ENCODE results near the gene PWP1.
A peak's percentile ranks its signal among the peaks of the same experiment; 100 is the strongest.

Gene PWP1

DNA sequence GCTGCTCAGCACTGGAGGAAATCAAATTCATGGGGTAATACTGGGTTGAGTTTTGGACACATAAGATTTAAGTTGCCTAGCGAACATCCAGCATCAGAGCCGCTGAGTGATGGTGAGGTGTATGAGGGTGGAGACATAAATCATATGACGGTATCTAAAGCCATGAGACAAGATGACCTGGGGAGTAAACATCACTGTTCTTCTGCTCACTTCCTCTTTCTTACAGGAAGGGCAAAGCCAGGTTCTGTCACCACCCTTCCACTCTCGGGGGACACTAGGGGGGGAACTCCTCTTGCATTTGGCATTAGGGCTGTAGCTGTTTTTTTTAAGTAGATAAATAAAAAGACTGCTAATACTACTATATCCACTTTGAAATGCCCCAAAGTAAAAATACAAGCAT, 51.3 kb downstream of the PWP1 start:
- no peak for DNase-seq

DNA sequence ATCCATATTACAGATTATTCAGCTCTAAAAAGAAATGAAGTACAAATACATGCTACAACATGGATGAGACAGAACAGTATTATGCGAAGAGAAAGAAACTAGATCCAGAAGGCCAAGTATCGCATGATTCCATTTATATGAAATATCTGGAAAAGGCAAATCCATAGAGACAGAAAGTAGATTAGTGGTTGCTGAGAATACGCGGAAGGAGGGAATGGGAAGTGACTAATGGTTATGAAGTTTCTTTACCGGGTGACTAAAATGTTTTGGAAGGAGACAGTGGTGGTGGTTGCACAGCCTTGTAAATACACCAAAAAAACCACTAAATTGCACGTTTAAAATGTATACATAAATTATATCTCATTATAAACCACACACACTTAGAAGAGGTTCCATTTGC, 62.9 kb downstream of the PWP1 start:
- DNase-seq, result no peak

DNA sequence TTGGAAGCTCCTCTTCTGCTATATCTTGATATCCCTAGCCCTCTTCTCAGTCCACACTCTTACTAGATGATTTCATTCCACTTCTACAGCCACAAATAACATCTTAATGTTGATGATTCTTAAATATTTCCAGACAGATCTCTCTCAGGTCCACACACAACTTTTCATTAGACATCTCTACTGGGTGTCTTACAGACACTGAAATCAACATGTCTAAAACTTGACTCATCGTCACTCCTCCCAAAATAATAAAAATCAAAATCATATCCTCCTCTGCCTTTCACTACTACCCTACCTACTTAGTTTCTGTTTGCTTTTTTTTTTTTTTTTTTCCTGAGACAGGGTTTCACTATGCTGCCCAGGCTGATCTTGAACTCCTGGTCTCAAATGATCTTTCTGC, 63.5 kb downstream of the PWP1 start:
- DNase-seq, result no peak

DNA sequence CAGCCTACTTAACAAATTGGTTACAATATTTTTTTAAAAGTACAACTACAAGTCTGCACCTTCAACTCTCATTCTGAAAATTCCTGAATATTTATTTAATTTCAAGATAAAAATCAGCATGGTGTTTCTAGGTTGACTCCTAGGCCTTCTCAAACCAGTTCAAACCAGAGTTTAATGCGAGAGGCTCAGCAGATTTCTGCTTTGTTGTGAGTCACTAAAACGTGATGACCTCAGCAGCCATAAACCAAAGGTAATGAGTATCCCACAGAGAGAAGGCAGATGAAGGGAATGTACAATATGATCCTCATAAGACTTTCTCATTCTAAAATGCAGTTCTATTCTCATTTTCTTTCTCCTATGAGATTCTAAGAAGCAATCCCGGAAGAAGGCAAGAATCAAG, 73.8 kb downstream of the PWP1 start:
- no peak for DNase-seq

DNA sequence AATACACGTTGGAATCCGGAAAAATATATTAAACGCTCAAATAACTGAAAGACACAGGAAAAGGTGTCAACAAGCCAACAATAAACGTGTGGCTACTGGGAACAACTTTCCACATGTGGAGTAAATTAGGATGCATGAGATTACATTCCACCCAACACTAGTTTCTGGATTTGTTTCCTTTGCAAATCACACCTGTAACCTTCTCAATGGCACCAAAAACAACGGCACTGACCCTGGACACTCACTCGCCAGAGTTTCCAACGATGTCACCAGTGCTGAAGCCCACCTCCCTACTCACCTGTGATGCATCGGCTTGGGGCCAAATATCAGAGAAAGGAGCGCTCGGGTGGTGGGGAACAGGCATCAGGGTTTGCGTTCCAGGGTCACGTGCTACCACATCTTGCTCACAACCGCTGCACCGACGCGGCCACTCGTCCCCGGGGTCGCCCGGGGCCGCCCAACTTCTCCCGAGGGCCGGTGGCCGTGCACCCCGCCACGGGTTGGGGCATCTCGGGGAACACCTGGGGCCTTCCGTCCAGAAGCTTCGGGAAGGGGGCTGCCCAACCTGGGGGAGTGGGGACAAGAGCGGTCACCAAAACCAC, 74.7 kb downstream of the PWP1 start:
- no peak for DNase-seq

DNA sequence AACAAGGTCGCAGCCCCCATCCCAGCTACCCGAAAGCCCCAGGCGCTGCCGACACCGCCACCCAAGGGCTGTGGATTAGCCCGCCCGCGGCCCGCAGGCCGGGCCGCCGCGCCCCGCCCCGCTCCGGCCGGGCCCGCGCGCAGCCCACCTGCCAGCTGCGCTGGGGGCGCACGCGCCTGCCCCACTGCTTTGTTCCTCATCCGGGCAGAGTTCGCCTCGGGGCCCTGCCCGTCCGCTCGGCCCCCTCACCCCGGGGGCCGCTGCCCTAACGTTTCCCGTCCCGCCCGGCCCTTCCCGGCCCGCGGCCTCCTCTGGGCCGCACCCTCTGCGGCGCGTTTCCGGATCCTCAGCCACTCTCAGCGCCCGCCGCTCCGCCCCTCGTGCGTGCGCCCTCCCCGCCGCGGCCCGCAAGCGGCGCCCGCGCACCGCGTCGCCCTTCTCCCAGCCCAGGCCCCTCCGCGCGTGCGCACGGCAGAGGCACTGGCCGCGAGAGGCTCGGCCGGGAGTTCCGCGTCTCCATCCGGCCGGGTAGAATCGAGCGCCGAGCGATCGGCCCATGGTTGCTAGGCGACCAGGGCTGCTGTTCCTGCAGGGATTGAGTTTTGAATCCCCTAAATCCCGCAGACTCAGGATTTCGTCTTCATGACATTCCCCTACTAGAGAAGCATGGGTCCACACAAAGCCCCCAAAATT, 75.4 kb downstream of the PWP1 start, which contains the start of gene PRDM4:
PRDM4 (minus strand) TSS at position 329 of the 693 bp plus-strand sequence. CDS start 622 bp downstream, outside the sequence.
- DNase-seq, result peak; percentile 82

DNA sequence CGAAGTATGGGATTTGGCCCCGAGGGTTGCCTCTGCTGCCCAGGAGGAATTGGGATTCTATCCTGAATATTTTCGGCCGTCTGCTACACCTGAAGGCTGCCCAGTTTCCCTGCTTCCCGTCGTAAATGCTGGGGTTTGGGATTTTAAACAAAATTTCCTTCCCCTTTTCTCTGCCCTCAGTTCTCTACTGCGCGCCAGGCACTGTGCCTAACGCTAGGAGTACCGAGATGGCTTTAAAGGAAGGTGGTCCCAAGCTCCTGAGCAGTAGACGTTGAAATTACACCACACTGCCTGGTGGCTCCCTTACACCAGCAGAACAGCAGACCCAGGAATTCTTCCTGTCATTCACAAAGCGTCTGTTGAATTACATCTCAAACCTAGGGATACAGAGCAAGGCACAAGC, 75.9 kb downstream of the PWP1 start:
- no peak for DNase-seq

Measured in GF-D8 (cell line).